IMR-90 (cell line): ENCODE data around the gene CLHC1. TPM values are rescaled to one million over a fixed set of nuclear protein-coding genes. Genes with fewer than 3 reads are reported as not detected.
"Not testable (repeated sequence)": the region's sequence is repeated elsewhere in the genome, so short reads cannot be mapped to it uniquely, and the experiment has no call there.

Experiments used
- ATAC-seq: fragments of 200-7000 bp; cut with Tn5 transposase; 2 replicates; pipeline ENCODE4 v1.9.1; 2020; ENCODE audit warnings: low read depth, mild to moderate bottlenecking, moderate library complexity
- BruUV-seq: library from RNA; stranded (reverse); fragments of 400-500 nt; replicated peaks from 2 replicates; lab custom pipeline; 2021; lab: Mats Ljungman, UMichigan
- CTCF ChIA-PET: fragments of 300-600 bp; formaldehyde crosslinking; extraction: SDS; loops from one replicate; lab custom pipeline; 2021; ENCODE audit warnings: antibody characterized with exemption; lab: Yijun Ruan, JAX
- POLR2A ChIA-PET: fragments of 300-600 bp; sonication (Branson Sonifier 250); formaldehyde crosslinking; loops from one replicate; lab custom pipeline; 2022; ENCODE audit warnings: antibody characterized with exemption; ENCODE audit not compliant: unreplicated experiment; lab: Charles Lee
- DNase-seq: peaks from one replicate; pipeline ENCODE4 v3.0.0; 2013
- H2AFZ ChIP-seq: replicated peaks from 2 replicates; pipeline ENCODE3; 2013; ENCODE audit warnings: low read length, mild to moderate bottlenecking; ENCODE audit not compliant: poor library complexity
- H2AK5ac ChIP-seq: 2 replicates; pipeline ENCODE4 v1.6.1; 2013; ENCODE audit warnings: low read depth, low read length, inconsistent platforms
- H2AK9ac ChIP-seq: replicated peaks from 2 replicates; pipeline ENCODE3; 2013; ENCODE audit warnings: mild to moderate bottlenecking, low read depth, low read length, moderate library complexity; ENCODE audit not compliant: poor library complexity
- H2BK120ac ChIP-seq: 2 replicates; pipeline ENCODE4 v1.6.1; 2013; ENCODE audit warnings: low read depth, low read length, inconsistent platforms
- H2BK15ac ChIP-seq: 3 replicates; pipeline ENCODE4 v1.6.1; 2013; ENCODE audit warnings: low read depth, low read length, inconsistent platforms
- H2BK20ac ChIP-seq: 2 replicates; pipeline ENCODE4 v1.6.1; 2013; ENCODE audit warnings: low read depth, mild to moderate bottlenecking, inconsistent platforms, low read length, moderate library complexity
- H2BK5ac ChIP-seq: 2 replicates; pipeline ENCODE4 v1.6.1; 2013; ENCODE audit warnings: mild to moderate bottlenecking, low read depth, low read length, inconsistent platforms; ENCODE audit not compliant: poor library complexity, severe bottlenecking
- H3K14ac ChIP-seq: replicated peaks from 2 replicates; pipeline ENCODE4 v1.6.1; 2013; ENCODE audit warnings: low read depth, low read length, inconsistent platforms
- H3K18ac ChIP-seq: 2 replicates; pipeline ENCODE4 v1.6.1; 2013; ENCODE audit warnings: low read depth, low read length, control low read depth
- H3K23ac ChIP-seq: 2 replicates; pipeline ENCODE4 v1.6.1; 2013; ENCODE audit warnings: low read depth, low read length, inconsistent platforms
- H3K27ac ChIP-seq: 2 replicates; pipeline ENCODE4 v1.5.1; 2013; ENCODE audit warnings: mild to moderate bottlenecking, control low read depth, low read length; ENCODE audit not compliant: insufficient read depth
- H3K27me3 ChIP-seq: 2 replicates; pipeline ENCODE4 v1.6.1; 2013; ENCODE audit warnings: low read length; ENCODE audit not compliant: control insufficient read depth, insufficient read depth
- H3K36me3 ChIP-seq: 2 replicates; pipeline ENCODE4 v1.6.1; 2013; ENCODE audit warnings: low read length, mixed read lengths; ENCODE audit not compliant: control insufficient read depth, insufficient read depth
- H3K4ac ChIP-seq: 2 replicates; pipeline ENCODE4 v1.6.1; 2013; ENCODE audit warnings: low read depth, low read length, inconsistent platforms
- H3K4me1 ChIP-seq: 2 replicates; pipeline ENCODE4 v1.6.1; 2013; ENCODE audit warnings: low read length, mixed read lengths; ENCODE audit not compliant: control insufficient read depth, insufficient read depth
- H3K4me2 ChIP-seq: 2 replicates; pipeline ENCODE4 v1.6.1; 2013; ENCODE audit warnings: low read depth, mild to moderate bottlenecking, control low read depth, low read length, moderate library complexity
- H3K4me3 ChIP-seq: 2 replicates; pipeline ENCODE4 v1.5.1; 2013; ENCODE audit warnings: low read depth, mild to moderate bottlenecking, control low read depth, low read length, moderate library complexity; ENCODE audit not compliant: insufficient read depth
- H3K56ac ChIP-seq: 2 replicates; pipeline ENCODE4 v1.6.1; 2013; ENCODE audit warnings: low read length, inconsistent platforms; ENCODE audit not compliant: insufficient read depth; ENCODE audit errors: extremely low read depth
- H3K79me1 ChIP-seq, 2 experiments: 2 replicates each; pipeline ENCODE4 v1.6.1; 2013; ENCODE audit warnings: low read length in 2 of 2, inconsistent platforms in 1 of 2, low read depth in 1 of 2
- H3K9ac ChIP-seq: 2 replicates; pipeline ENCODE4 v1.6.1; 2013; ENCODE audit warnings: low read depth, low read length, control low read depth
- H3K9me1 ChIP-seq: 2 replicates; pipeline ENCODE4 v1.6.1; 2013; ENCODE audit warnings: low read length, inconsistent platforms; ENCODE audit not compliant: insufficient read depth
- H3K9me3 ChIP-seq: 2 replicates; pipeline ENCODE4 v1.6.1; 2013; ENCODE audit warnings: low read length; ENCODE audit not compliant: control insufficient read depth, insufficient read depth
- H4K20me1 ChIP-seq: 2 replicates; pipeline ENCODE4 v1.6.1; 2013; ENCODE audit warnings: low read length, inconsistent platforms; ENCODE audit not compliant: insufficient read depth
- H4K5ac ChIP-seq: 2 replicates; pipeline ENCODE4 v1.6.1; 2013; ENCODE audit warnings: mild to moderate bottlenecking, low read depth, low read length, control low read depth
- H4K8ac ChIP-seq, 2 experiments: 2 replicates each; pipeline ENCODE4 v1.6.1; 2013; ENCODE audit warnings: low read depth in 2 of 2, low read length in 2 of 2, control low read depth in 1 of 2, inconsistent platforms in 1 of 2
- H4K91ac ChIP-seq: 2 replicates; pipeline ENCODE4 v1.6.1; 2013; ENCODE audit warnings: low read depth, low read length, inconsistent platforms; ENCODE audit not compliant: insufficient read depth
- WGBS, 2 experiments: methylation state at CpG; one replicate each; pipeline versions ENCODE4 v1.1.5 to v1.1.7; 2013; ENCODE audit warnings: missing lambda C conversion rate in 2 of 2; ENCODE audit not compliant: insufficient read length in 1 of 2; ENCODE audit errors: extremely low coverage in 2 of 2; 5-methylcytosine and 5-hydroxymethylcytosine counted together
- dilution Hi-C: fragments of 300-500 bp; cut with HindIII; formaldehyde crosslinking; loops from one replicate; pipeline ENCODE4 v1.14.3; 2018; ENCODE audit warnings: low sequenced_read_pairs; ENCODE audit not compliant: unreplicated experiment
- in situ Hi-C: fragments of 300-500 bp; cut with MboI; formaldehyde crosslinking; loops from 3 replicates; pipeline ENCODE4 v1.14.3; 2019; ENCODE audit warnings: low sequenced_read_pairs, inconsistent platforms, mixed read lengths
- intact Hi-C: fragments of 100-400 bp; cut with micrococcal nuclease; formaldehyde crosslinking; loops from 2 replicates; pipeline ENCODE4 v1.10.0; 2022
- polyA plus RNA-seq, 3 experiments: library from polyadenylated mRNA; depleted of rRNA; stranded (reverse); fragments of >200 nt; gene quantifications; 2 replicates each; pipeline ENCODE4 v1.2.3, GENCODE V29; 2012; ENCODE audit warnings: low replicate concordance in 1 of 3
- total RNA-seq: library from RNA; depleted of rRNA; stranded (reverse); fragments of >200 nt; gene quantifications from 2 replicates; pipeline ENCODE4 v1.2.3, GENCODE V29; 2012

The CLHC1 gene
- total and polyA plus RNA-seq, 2 of the 4 experiments (the other 2 are of a cell fraction): 2.3 to 5.3 TPM

GRCh38 chr2:55274346-55274745 lies 42.3 kb upstream of the CLHC1 start:
- dilution Hi-C loops, DNase-seq, H3K23ac ChIP-seq, H2BK5ac ChIP-seq, H3K9ac ChIP-seq, H2BK20ac ChIP-seq, H3K4me2 ChIP-seq, H4K91ac ChIP-seq, H2AK5ac ChIP-seq, H3K9me1 ChIP-seq, H3K79me1 ChIP-seq, CTCF ChIA-PET, H3K56ac ChIP-seq, H2BK120ac ChIP-seq, intact Hi-C loops, H3K27ac ChIP-seq, H4K8ac ChIP-seq, H2AFZ ChIP-seq, H4K20me1 ChIP-seq, BruUV-seq, ATAC-seq, H3K4me3 ChIP-seq, H3K4ac ChIP-seq, H3K9me3 ChIP-seq, H3K18ac ChIP-seq, in situ Hi-C loops, H2AK9ac ChIP-seq, POLR2A ChIA-PET, H3K14ac ChIP-seq, H3K4me1 ChIP-seq, H3K27me3 ChIP-seq, H3K36me3 ChIP-seq, H2BK15ac ChIP-seq, H4K5ac ChIP-seq: not testable (repeated sequence)
- WGBS, 2 experiments: 100% methylated on average over 1 of the region's 2 CpGs; no CpG with 5 or more reads in 1 of the 2 experiments
